ENCODE results near the gene LAMA4.

Gene LAMA4

GRCh38 chr6:112298021-112298745 lies 43.8 kb upstream of the LAMA4 start:
- no peak for TF ChIP-seq ZFP30 (CRISPR knock-in tag; IDR thresholded peaks at IDR 0.05)
- no peak for TF ChIP-seq PPARA (CRISPR knock-in tag; IDR thresholded peaks at IDR 0.05; ENCODE audit: borderline replicate concordance)
- no peak for TF ChIP-seq ARNTL (CRISPR knock-in tag; IDR thresholded peaks at IDR 0.05; ENCODE audit: borderline replicate concordance, low read depth)
- no peak for TF ChIP-seq RARB (CRISPR knock-in tag; IDR thresholded peaks at IDR 0.05)
- no peak for TF ChIP-seq ESRRG (CRISPR knock-in tag; IDR thresholded peaks at IDR 0.05)
- no peak for TF ChIP-seq ISL1 (CRISPR knock-in tag; IDR thresholded peaks at IDR 0.05)
- TF ChIP-seq SNAI2 (CRISPR knock-in tag; IDR thresholded peaks at IDR 0.05): no peak
- no peak for TF ChIP-seq ZC3H10 (CRISPR knock-in tag; IDR thresholded peaks at IDR 0.05)
- no peak for TF ChIP-seq TCF4 (CRISPR knock-in tag; IDR thresholded peaks at IDR 0.05; ENCODE audit: borderline replicate concordance)
- TF ChIP-seq TOX (CRISPR knock-in tag; IDR thresholded peaks at IDR 0.05; ENCODE audit: borderline replicate concordance): no peak
- TF ChIP-seq ZNF565 (CRISPR knock-in tag; conservative IDR thresholded peaks at IDR 0.05; ENCODE audit: low read depth): no peak
- TF ChIP-seq ZNF8 (CRISPR knock-in tag; IDR thresholded peaks at IDR 0.05): no peak
- no peak for TF ChIP-seq OSR1 (CRISPR knock-in tag; IDR thresholded peaks at IDR 0.05)
- ATAC-seq: peak; percentile 83

- TF ChIP-seq TSHZ2 (CRISPR knock-in tag; IDR thresholded peaks at IDR 0.05) (no peak), CREB5 (CRISPR knock-in tag; IDR thresholded peaks at IDR 0.05; ENCODE audit: low read depth) (no peak), ZC3H10 (CRISPR knock-in tag; IDR thresholded peaks at IDR 0.05) (no peak), CSRNP3 (CRISPR knock-in tag; IDR thresholded peaks at IDR 0.05) (no peak), ISL1 (CRISPR knock-in tag; IDR thresholded peaks at IDR 0.05) (no peak), SNAI2 (CRISPR knock-in tag; IDR thresholded peaks at IDR 0.05) (no peak), ZNF565 (CRISPR knock-in tag; conservative IDR thresholded peaks at IDR 0.05; ENCODE audit: low read depth) (no peak), PATZ1 (CRISPR knock-in tag; IDR thresholded peaks at IDR 0.05; ENCODE audit: borderline replicate concordance) (no peak), POU6F1 (CRISPR knock-in tag; IDR thresholded peaks at IDR 0.05; ENCODE audit: borderline replicate concordance, low read depth) (no peak), ZNF70 (CRISPR knock-in tag; IDR thresholded peaks at IDR 0.05) (no peak), TCF4 (CRISPR knock-in tag; IDR thresholded peaks at IDR 0.05; ENCODE audit: borderline replicate concordance) (no peak), BACH2 (CRISPR knock-in tag; IDR thresholded peaks at IDR 0.05; ENCODE audit: borderline replicate concordance) (no peak), ESRRG (CRISPR knock-in tag; IDR thresholded peaks at IDR 0.05) (no peak), ARNTL (CRISPR knock-in tag; IDR thresholded peaks at IDR 0.05; ENCODE audit: borderline replicate concordance, low read depth) (no peak), ZFP3 (CRISPR knock-in tag; IDR thresholded peaks at IDR 0.05) (no peak), OSR1 (CRISPR knock-in tag; IDR thresholded peaks at IDR 0.05) (no peak)
- ATAC-seq: no peak
These were observed 42.3 kb upstream of the LAMA4 start for GRCh38 chr6:112296694-112297093.

Measured in SK-N-SH treated with all-trans-retinoic acid at 6 μM for 48 hours (cell line).